Mesenchymal stem cell (in vitro differentiated cells and primary cell): Measurements from ENCODE around the gene DMD.

Source experiments
- DNase-seq: peaks from one replicate; pipeline ENCODE4 v3.0.0-alpha.2; 2013
- H2AFZ ChIP-seq: one replicate; pipeline ENCODE4 v1.6.1; 2013; ENCODE audit warnings: low read depth, mild to moderate bottlenecking, control low read depth, inconsistent platforms, low read length, moderate library complexity
- H2AK5ac ChIP-seq: 2 replicates; pipeline ENCODE4 v1.6.1; 2013; ENCODE audit warnings: low read length, moderate library complexity, mild to moderate bottlenecking, inconsistent platforms; ENCODE audit not compliant: severe bottlenecking
- H2BK120ac ChIP-seq: one replicate; pipeline ENCODE4 v1.6.1; 2013; ENCODE audit warnings: low read depth, mild to moderate bottlenecking, inconsistent platforms, low read length, moderate library complexity
- H2BK12ac ChIP-seq, 2 experiments: one replicate each; pipeline ENCODE4 v1.6.1; 2013; ENCODE audit warnings: inconsistent platforms in 2 of 2, low read length in 2 of 2, mild to moderate bottlenecking in 2 of 2, moderate library complexity in 2 of 2, control low read depth in 1 of 2
- H2BK15ac ChIP-seq: one replicate; pipeline ENCODE4 v1.6.1; 2013; ENCODE audit warnings: mild to moderate bottlenecking, low read depth, inconsistent platforms; ENCODE audit not compliant: poor library complexity, severe bottlenecking
- H2BK5ac ChIP-seq: 2 replicates; pipeline ENCODE4 v1.6.1; 2013; ENCODE audit warnings: low read depth, mild to moderate bottlenecking, low read length, control low read depth, inconsistent platforms; ENCODE audit not compliant: poor library complexity, severe bottlenecking
- H3K14ac ChIP-seq, 2 experiments: one replicate each; pipeline ENCODE4 v1.6.1; 2013; ENCODE audit warnings: inconsistent platforms in 2 of 2, low read length in 2 of 2, control low read depth in 1 of 2, mild to moderate bottlenecking in 1 of 2, moderate library complexity in 1 of 2
- H3K18ac ChIP-seq, 2 experiments: one replicate each; pipeline ENCODE4 v1.6.1; 2013; ENCODE audit warnings: inconsistent platforms in 2 of 2, low read length in 2 of 2, control low read depth in 1 of 2, low read depth in 1 of 2, mild to moderate bottlenecking in 1 of 2
- H3K23ac ChIP-seq, 2 experiments: one replicate each; pipeline ENCODE4 v1.6.1; 2013; ENCODE audit warnings: inconsistent platforms in 2 of 2, low read length in 2 of 2, mild to moderate bottlenecking in 2 of 2, moderate library complexity in 2 of 2, control low read depth in 1 of 2
- H3K27ac ChIP-seq: 2 replicates; pipeline ENCODE4 v1.5.1; 2013; ENCODE audit warnings: mild to moderate bottlenecking, moderate library complexity, low read length, control low read depth, inconsistent platforms; ENCODE audit not compliant: poor library complexity, severe bottlenecking
- H3K27me3 ChIP-seq, 2 experiments: 2 replicates each; pipeline versions ENCODE4 v1.6.1 to v1.7.0; 2013; ENCODE audit warnings: low read length in 2 of 2, mild to moderate bottlenecking in 2 of 2, moderate library complexity in 2 of 2, control low read depth in 1 of 2, inconsistent platforms in 1 of 2; ENCODE audit not compliant: control insufficient read depth in 1 of 2, insufficient read depth in 1 of 2
- H3K36me3 ChIP-seq, 2 experiments: 2 replicates each; pipeline versions ENCODE4 v1.6.1 to v1.7.0; 2013; ENCODE audit warnings: low read length in 2 of 2, control low read depth in 1 of 2, inconsistent platforms in 1 of 2, low read depth in 1 of 2, mild to moderate bottlenecking in 1 of 2; ENCODE audit not compliant: insufficient read depth in 2 of 2, control insufficient read depth in 1 of 2
- H3K4ac ChIP-seq, 2 experiments: one replicate each; pipeline ENCODE4 v1.6.1; 2013; ENCODE audit warnings: inconsistent platforms in 2 of 2, low read length in 2 of 2, mild to moderate bottlenecking in 2 of 2, moderate library complexity in 2 of 2, control low read depth in 1 of 2, low read depth in 1 of 2
- H3K4me1 ChIP-seq: 2 replicates; pipeline ENCODE4 v1.6.1; 2013; ENCODE audit warnings: low read depth, low read length, control low read depth; ENCODE audit not compliant: control insufficient read depth, insufficient read depth
- H3K4me2 ChIP-seq: 2 replicates; pipeline ENCODE4 v1.6.1; 2013; ENCODE audit warnings: low read length, mild to moderate bottlenecking, inconsistent platforms; ENCODE audit not compliant: poor library complexity, severe bottlenecking
- H3K4me3 ChIP-seq, 2 experiments: 2 replicates each; pipeline versions ENCODE4 v1.5.1 to v1.7.0; 2013; ENCODE audit warnings: low read length in 2 of 2, mild to moderate bottlenecking in 2 of 2, control low read depth in 1 of 2, low read depth in 1 of 2; ENCODE audit not compliant: insufficient read depth in 1 of 2
- H3K79me1 ChIP-seq: replicated peaks from 2 replicates; pipeline ENCODE4 v1.6.1; 2013; ENCODE audit warnings: mild to moderate bottlenecking, control low read depth, low read length, inconsistent platforms; ENCODE audit not compliant: poor library complexity, severe bottlenecking
- H3K9ac ChIP-seq: 2 replicates; pipeline ENCODE4 v1.7.0; 2013; ENCODE audit warnings: mild to moderate bottlenecking, low read length, moderate library complexity
- H3K9me3 ChIP-seq: 2 replicates; pipeline ENCODE4 v1.7.0; 2013; ENCODE audit warnings: mild to moderate bottlenecking, low read length; ENCODE audit not compliant: control insufficient read depth
- H4K8ac ChIP-seq: one replicate; pipeline ENCODE4 v1.6.1; 2013; ENCODE audit warnings: inconsistent platforms, mild to moderate bottlenecking, low read length, moderate library complexity
- H4K91ac ChIP-seq: one replicate; pipeline ENCODE4 v1.6.1; 2013; ENCODE audit warnings: mild to moderate bottlenecking, low read length, inconsistent platforms
- WGBS: methylation state at CpG from one replicate; pipeline ENCODE4 v1.1.7; 2013; ENCODE audit warnings: mixed read lengths; 5-methylcytosine and 5-hydroxymethylcytosine counted together

Gene DMD

GRCh38 chrX:32451954-32452695 is 759.2 kb downstream of the DMD start:
- WGBS = 93% methylated on average over 3 of the region's 3 CpGs
- Histone ChIP-seq H2BK15ac (no peak overlapping the region), H3K79me1 (no peaks in the 10 kb centered on the region), H3K4ac (no peak overlapping the region), H3K23ac (no peak overlapping the region), H2AK5ac (no peak overlapping the region), H4K91ac (no peak overlapping the region), H2BK120ac (no peak overlapping the region), H3K27me3 (no peaks in the 10 kb centered on the region), H2AFZ (no peak overlapping the region), H3K36me3 (no peaks in the 10 kb centered on the region), H3K4me2 (no peak overlapping the region), H3K27ac (no peak overlapping the region), H3K18ac (no peak overlapping the region), H3K9ac (no peak overlapping the region), H2BK5ac (no peak overlapping the region), H2BK12ac (no peak overlapping the region), H3K4me3 (no peak overlapping the region), H3K14ac (no peak overlapping the region), H4K8ac (no peak overlapping the region), H3K9me3 (no peaks in the 10 kb centered on the region), H3K4me1 (no peaks in the 10 kb centered on the region)
- DNase-seq = no peak

DNA sequence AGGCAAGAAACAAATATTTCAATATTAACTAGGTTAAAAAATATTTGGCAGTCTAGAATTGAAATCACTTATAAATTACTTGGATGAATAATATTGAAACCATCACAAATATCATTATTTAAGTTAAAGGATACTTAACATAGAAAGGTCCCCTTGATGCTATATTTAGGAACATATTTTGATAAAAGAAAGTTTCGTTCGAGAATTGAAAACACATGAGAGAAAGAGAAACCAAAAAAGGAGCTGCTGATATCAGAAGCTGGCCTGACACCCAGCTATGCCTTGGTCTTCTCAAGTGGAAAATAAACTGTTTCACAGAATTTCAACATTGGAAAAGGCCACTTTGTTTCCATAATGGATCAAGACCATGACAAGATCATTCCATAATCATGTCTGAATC is 762.4 kb downstream of the DMD start:
- H2BK12ac ChIP-seq = no peak overlapping the region
- 100% methylated on average over 1 of the region's 2 CpGs for WGBS

DNA sequence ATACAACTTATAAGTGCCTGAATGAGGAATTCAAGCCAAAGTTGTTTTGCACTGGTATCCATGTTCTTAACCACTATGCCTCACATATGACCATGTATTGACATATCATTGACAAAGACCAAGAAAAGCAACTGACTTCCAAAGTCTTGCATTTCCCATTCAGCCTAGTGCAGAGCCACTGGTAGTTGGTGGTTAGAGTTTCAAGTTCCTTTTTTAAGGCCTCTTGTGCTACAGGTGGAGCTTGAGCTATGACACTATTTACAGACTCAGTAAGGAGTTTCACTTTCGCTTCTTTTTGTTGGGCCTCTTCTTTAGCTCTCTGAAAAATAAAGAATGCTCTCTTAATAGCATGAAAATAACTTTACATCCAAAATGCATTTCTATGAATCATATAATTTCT is 763.0 kb downstream of the DMD start:
- Histone ChIP-seq H2BK12ac (no peak overlapping the region), H2BK15ac (no peak overlapping the region), H3K23ac (no peak overlapping the region), H3K18ac (no peak overlapping the region), H3K36me3 (no peaks in the 10 kb centered on the region), H3K4me1 (no peaks in the 10 kb centered on the region), H2AFZ (no peak overlapping the region), H3K9ac (peak overlapping the region; percentile 50), H3K4me2 (no peak overlapping the region), H3K14ac (no peak overlapping the region), H2BK5ac (no peak overlapping the region), H3K27ac (no peak overlapping the region), H4K8ac (no peak overlapping the region), H3K4ac (no peak overlapping the region), H2BK120ac (no peak overlapping the region), H4K91ac (no peak overlapping the region), H3K4me3 (no peak overlapping the region), H2AK5ac (no peak overlapping the region), H3K9me3 (no peaks in the 10 kb centered on the region), H3K79me1 (no peaks in the 10 kb centered on the region), H3K27me3 (no peaks in the 10 kb centered on the region)
- WGBS = 100% methylated on average over 1 of the region's 1 CpG
- DNase-seq = peak; percentile 13

More for the DNA sequence above, 762.4 kb downstream of the DMD start:
- no peaks in the 10 kb centered on the region for H3K27me3 ChIP-seq
- no peak overlapping the region for H2BK15ac ChIP-seq
- DNase-seq = no peak
- H2BK5ac ChIP-seq = no peak overlapping the region
- H2AK5ac ChIP-seq = no peak overlapping the region
- H3K18ac ChIP-seq = no peak overlapping the region
- H4K91ac ChIP-seq = no peak overlapping the region
- no peak overlapping the region for H3K4ac ChIP-seq
- no peaks in the 10 kb centered on the region for H3K9me3 ChIP-seq
- no peak overlapping the region for H3K23ac ChIP-seq
- no peak overlapping the region for H4K8ac ChIP-seq
- H3K4me1 ChIP-seq = no peaks in the 10 kb centered on the region
- H3K9ac ChIP-seq = peak overlapping the region; percentile 50
- no peaks in the 10 kb centered on the region for H3K36me3 ChIP-seq
- no peak overlapping the region for H3K4me2 ChIP-seq
- no peak overlapping the region for H3K27ac ChIP-seq
- H2BK120ac ChIP-seq = no peak overlapping the region
- H3K79me1 ChIP-seq = no peaks in the 10 kb centered on the region
- H2AFZ ChIP-seq = no peak overlapping the region
- no peak overlapping the region for H3K4me3 ChIP-seq
- no peak overlapping the region for H3K14ac ChIP-seq

GRCh38 chrX:32447640-32448039 is 763.7 kb downstream of the DMD start:
- Histone ChIP-seq H3K9me3 (no peaks in the 10 kb centered on the region), H3K36me3 (no peaks in the 10 kb centered on the region), H3K27me3 (no peaks in the 10 kb centered on the region), H3K79me1 (no peaks in the 10 kb centered on the region), H2BK15ac (no peak overlapping the region), H3K23ac (no peak overlapping the region), H3K4me2 (no peak overlapping the region), H3K27ac (no peak overlapping the region), H3K4ac (no peak overlapping the region), H3K9ac (no peak overlapping the region), H2BK12ac (no peak overlapping the region), H2BK120ac (no peak overlapping the region), H3K18ac (no peak overlapping the region), H4K91ac (no peak overlapping the region), H4K8ac (no peak overlapping the region), H2AFZ (no peak overlapping the region), H3K4me3 (no peak overlapping the region), H3K14ac (no peak overlapping the region), H2BK5ac (no peak overlapping the region), H3K4me1 (no peaks in the 10 kb centered on the region), H2AK5ac (no peak overlapping the region)
- DNase-seq = no peak
- WGBS = no CpG with 5 or more reads among the region's 1 CpG
